K562 (cell line): ENCODE measurements around the gene POLR1H. TPM values are rescaled to one million over a fixed set of nuclear protein-coding genes. Genes with fewer than 3 reads are reported as not detected.

Experiments
- ARHGAP35 ChIP-seq: fragments of 450-650 bp; IDR thresholded peaks from 2 replicates; pipeline ENCODE4 v1.6.1; 2018; ENCODE audit not compliant: partially characterized antibody
- ESRRA ChIP-seq: fragments of 450-650 bp; IDR thresholded peaks from 2 replicates; pipeline ENCODE4 v1.6.1; 2014; ENCODE audit warnings: low read depth, mild to moderate bottlenecking, moderate library complexity, borderline replicate concordance
- FOXA1 ChIP-seq: fragments of 450-650 bp; IDR thresholded peaks from 2 replicates; pipeline ENCODE4 v1.6.1; 2016; ENCODE audit warnings: mild to moderate bottlenecking, borderline replicate concordance
- FOXK2 ChIP-seq, 2 experiments: fragments of 450-650 bp; IDR thresholded peaks in 1 of 2; conservative IDR thresholded peaks in 1 of 2; 2 replicates each; pipeline ENCODE4 v1.6.1; 2016; ENCODE audit warnings: low read depth in 2 of 2, mild to moderate bottlenecking in 1 of 2
- HDAC2 ChIP-seq: fragments of 450-650 bp; IDR thresholded peaks from 2 replicates; pipeline ENCODE4 v1.6.1; 2016; ENCODE audit warnings: mild to moderate bottlenecking
- KDM5B ChIP-seq: fragments of 200-600 bp; sonication (generic); IDR thresholded peaks from 2 replicates; pipeline ENCODE4 v1.6.1; 2012; ENCODE audit warnings: low read depth, mild to moderate bottlenecking, moderate library complexity, low read length, control low read depth, inconsistent platforms; ENCODE audit not compliant: insufficient replicate concordance
- KLF1 ChIP-seq: fragments of 450-650 bp; IDR thresholded peaks from 2 replicates; pipeline ENCODE4 v1.6.1; 2016; ENCODE audit warnings: missing genetic modification characterization, missing compliant biosample characterization
- PHF21A ChIP-seq: fragments of 450-650 bp; IDR thresholded peaks from 2 replicates; pipeline ENCODE4 v1.6.1; 2017; ENCODE audit warnings: low read depth, borderline replicate concordance
- POLR2G ChIP-seq: fragments of 200-400 bp; formaldehyde crosslinking; IDR thresholded peaks from 2 replicates; pipeline ENCODE4 v1.6.1; 2017; ENCODE audit warnings: low read depth, mild to moderate bottlenecking, antibody characterized with exemption, low read length, moderate library complexity
- PYGO2 ChIP-seq: fragments of 450-650 bp; IDR thresholded peaks from 2 replicates; pipeline ENCODE4 v1.6.1; 2016; ENCODE audit warnings: mild to moderate bottlenecking, missing genetic modification characterization, moderate library complexity, missing compliant biosample characterization
- ZFP30 ChIP-seq: fragments of 250-450 bp; sonication (Bioruptor Pico); IDR thresholded peaks from 2 replicates; pipeline ENCODE4 v1.8.0; 2022; ENCODE audit warnings: moderate library complexity, mild to moderate bottlenecking, inconsistent platforms, borderline replicate concordance
- ZNF75A ChIP-seq: fragments of 450-650 bp; formaldehyde crosslinking; IDR thresholded peaks from 2 replicates; pipeline ENCODE4 v1.4.0; 2020; ENCODE audit warnings: mild to moderate bottlenecking
- polyA plus RNA-seq, 8 experiments: library from polyadenylated mRNA; depleted of rRNA in 4 of 8; stranded (reverse) in 5 of 8; unstranded in 3 of 8; fragments of >200 nt; fragmentation: Nextera tagmentation in 2 of 8; fragmentation: Illumina TruSeq in 1 of 8; extraction: Ambion mirVana in 2 of 8; extraction: Trizol in 1 of 8; gene quantifications; 2 replicates each; pipeline versions ENCODE4 v1.2.1 to v1.2.3, GENCODE V29; 2011 to 2014; ENCODE audit warnings: inconsistent platforms in 1 of 8, missing spikeins in 1 of 8
- total RNA-seq, 7 experiments: library from RNA; depleted of rRNA in 6 of 7; stranded (reverse); fragments of >200 nt in 6 of 7; fragmentation: Illumina TruSeq in 2 of 7; extraction: Trizol in 2 of 7; gene quantifications; 2 replicates each; pipeline versions ENCODE4 v1.2.1 to v1.2.3, GENCODE V29; 2011 to 2021; ENCODE audit warnings: low replicate concordance in 1 of 7
- TF ChIP-seq, protein P1 (sequence below): fragments of 450-650 bp; IDR thresholded peaks from 2 replicates; pipeline ENCODE4 v1.7.1; 2018; ENCODE audit warnings: mild to moderate bottlenecking, low read depth; ENCODE audit not compliant: partially characterized antibody
- TF ChIP-seq, protein P2 (sequence below): fragments of 450-650 bp; formaldehyde crosslinking; IDR thresholded peaks from 2 replicates; pipeline ENCODE4 v1.4.0; 2022; ENCODE audit warnings: mild to moderate bottlenecking, moderate library complexity
- TF ChIP-seq, protein P3 (sequence below): fragments of 450-650 bp; IDR thresholded peaks from 2 replicates; pipeline ENCODE4 v1.6.1; 2017; ENCODE audit warnings: antibody characterized with exemption, mild to moderate bottlenecking
- TF ChIP-seq, protein P4 (sequence below): fragments of 250-450 bp; sonication (Bioruptor Pico); IDR thresholded peaks from 2 replicates; pipeline ENCODE4 v1.8.0; 2022; ENCODE audit warnings: inconsistent platforms

POLR1H gene
- total and polyA plus RNA-seq, 9 of the 15 experiments (the other 6 are each of a cell fraction or from before 2014, with no cell fraction given) = 92.2 to 333 (median 143) TPM

DNA sequence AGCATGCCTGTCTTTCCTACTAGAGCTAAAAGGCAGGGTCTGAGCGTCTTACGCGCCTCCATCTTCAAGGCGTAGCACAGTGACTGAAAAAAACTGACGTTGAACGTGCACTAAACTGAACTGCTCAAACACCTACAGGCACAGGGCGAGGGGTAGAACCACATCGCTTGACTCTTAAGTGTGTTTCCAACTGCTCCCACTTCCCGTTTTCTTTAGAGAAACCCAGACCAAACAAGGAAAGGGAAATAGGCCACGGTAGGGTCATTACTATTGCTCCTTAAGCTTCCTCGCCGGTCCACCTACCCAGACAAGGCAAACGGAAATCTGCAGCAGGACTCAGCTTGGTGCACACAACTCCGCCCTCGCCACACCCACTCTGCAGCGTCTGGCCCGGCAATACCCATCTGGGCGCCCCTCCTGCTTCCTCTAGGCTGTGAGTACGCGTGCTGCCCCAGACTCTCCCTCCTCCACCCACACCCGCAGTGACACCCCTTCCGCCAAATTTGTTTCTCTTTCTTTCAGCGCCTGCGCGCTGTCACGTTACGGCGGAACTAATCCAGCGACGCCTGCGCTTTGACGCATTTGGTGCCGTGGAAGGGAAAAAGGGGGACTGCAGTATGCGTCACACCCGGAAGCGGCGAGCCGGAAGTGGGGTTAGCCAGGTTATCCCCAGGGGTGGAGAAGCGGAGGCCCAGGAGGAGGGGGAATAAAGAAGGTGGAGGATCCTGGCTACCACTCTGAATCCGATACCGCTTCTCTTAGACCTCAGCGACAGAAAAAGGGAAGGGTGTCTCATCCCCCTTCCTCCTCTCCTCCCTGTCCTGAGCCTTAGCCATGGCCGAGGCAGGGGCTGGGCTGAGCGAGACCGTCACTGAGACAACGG is 5.8 kb downstream of the POLR1H start, which contains the start of gene PPP1R11 (continued):
- TF ChIP-seq ZFP30 (CRISPR knock-in tag) (no peak), PHF21A (no peak), HDAC2 (peak; percentile 61), KDM5B (peak; percentile 83), POLR2G (peak; percentile 82), FOXK2 (conservative IDR thresholded peaks at IDR 0.05 in 1 of 2, IDR thresholded peaks at IDR 0.05 in 1 of 2; ENCODE audit: low read depth in 2 of 2) (peak; percentile 94 to 95), PYGO2 (tag) (no peak), FOXA1 (no peak), ESRRA (peak; percentile 70; the same call in 1 of the 2 replicates), ARHGAP35 (no peak), ZNF75A (CRISPR knock-in tag) (no peak), KLF1 (peak; percentile 84)
- TF ChIP-seq, protein P1, sequence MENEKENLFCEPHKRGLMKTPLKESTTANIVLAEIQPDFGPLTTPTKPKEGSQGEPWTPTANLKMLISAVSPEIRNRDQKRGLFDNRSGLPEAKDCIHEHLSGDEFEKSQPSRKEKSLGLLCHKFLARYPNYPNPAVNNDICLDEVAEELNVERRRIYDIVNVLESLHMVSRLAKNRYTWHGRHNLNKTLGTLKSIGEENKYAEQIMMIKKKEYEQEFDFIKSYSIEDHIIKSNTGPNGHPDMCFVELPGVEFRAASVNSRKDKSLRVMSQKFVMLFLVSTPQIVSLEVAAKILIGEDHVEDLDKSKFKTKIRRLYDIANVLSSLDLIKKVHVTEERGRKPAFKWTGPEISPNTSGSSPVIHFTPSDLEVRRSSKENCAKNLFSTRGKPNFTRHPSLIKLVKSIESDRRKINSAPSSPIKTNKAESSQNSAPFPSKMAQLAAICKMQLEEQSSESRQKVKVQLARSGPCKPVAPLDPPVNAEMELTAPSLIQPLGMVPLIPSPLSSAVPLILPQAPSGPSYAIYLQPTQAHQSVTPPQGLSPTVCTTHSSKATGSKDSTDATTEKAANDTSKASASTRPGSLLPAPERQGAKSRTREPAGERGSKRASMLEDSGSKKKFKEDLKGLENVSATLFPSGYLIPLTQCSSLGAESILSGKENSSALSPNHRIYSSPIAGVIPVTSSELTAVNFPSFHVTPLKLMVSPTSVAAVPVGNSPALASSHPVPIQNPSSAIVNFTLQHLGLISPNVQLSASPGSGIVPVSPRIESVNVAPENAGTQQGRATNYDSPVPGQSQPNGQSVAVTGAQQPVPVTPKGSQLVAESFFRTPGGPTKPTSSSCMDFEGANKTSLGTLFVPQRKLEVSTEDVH = peak; percentile 98
- TF ChIP-seq, protein P2, sequence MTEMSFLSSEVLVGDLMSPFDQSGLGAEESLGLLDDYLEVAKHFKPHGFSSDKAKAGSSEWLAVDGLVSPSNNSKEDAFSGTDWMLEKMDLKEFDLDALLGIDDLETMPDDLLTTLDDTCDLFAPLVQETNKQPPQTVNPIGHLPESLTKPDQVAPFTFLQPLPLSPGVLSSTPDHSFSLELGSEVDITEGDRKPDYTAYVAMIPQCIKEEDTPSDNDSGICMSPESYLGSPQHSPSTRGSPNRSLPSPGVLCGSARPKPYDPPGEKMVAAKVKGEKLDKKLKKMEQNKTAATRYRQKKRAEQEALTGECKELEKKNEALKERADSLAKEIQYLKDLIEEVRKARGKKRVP (CRISPR knock-in tag) = peak; percentile 43; the same call in 1 of the 2 replicates
- TF ChIP-seq, protein P3, sequence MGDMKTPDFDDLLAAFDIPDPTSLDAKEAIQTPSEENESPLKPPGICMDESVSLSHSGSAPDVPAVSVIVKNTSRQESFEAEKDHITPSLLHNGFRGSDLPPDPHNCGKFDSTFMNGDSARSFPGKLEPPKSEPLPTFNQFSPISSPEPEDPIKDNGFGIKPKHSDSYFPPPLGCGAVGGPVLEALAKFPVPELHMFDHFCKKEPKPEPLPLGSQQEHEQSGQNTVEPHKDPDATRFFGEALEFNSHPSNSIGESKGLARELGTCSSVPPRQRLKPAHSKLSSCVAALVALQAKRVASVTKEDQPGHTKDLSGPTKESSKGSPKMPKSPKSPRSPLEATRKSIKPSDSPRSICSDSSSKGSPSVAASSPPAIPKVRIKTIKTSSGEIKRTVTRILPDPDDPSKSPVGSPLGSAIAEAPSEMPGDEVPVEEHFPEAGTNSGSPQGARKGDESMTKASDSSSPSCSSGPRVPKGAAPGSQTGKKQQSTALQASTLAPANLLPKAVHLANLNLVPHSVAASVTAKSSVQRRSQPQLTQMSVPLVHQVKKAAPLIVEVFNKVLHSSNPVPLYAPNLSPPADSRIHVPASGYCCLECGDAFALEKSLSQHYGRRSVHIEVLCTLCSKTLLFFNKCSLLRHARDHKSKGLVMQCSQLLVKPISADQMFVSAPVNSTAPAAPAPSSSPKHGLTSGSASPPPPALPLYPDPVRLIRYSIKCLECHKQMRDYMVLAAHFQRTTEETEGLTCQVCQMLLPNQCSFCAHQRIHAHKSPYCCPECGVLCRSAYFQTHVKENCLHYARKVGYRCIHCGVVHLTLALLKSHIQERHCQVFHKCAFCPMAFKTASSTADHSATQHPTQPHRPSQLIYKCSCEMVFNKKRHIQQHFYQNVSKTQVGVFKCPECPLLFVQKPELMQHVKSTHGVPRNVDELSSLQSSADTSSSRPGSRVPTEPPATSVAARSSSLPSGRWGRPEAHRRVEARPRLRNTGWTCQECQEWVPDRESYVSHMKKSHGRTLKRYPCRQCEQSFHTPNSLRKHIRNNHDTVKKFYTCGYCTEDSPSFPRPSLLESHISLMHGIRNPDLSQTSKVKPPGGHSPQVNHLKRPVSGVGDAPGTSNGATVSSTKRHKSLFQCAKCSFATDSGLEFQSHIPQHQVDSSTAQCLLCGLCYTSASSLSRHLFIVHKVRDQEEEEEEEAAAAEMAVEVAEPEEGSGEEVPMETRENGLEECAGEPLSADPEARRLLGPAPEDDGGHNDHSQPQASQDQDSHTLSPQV = 0 out of 2 replicates have a peak, but pooled peaks have one; percentile 30
- TF ChIP-seq, protein P4, sequence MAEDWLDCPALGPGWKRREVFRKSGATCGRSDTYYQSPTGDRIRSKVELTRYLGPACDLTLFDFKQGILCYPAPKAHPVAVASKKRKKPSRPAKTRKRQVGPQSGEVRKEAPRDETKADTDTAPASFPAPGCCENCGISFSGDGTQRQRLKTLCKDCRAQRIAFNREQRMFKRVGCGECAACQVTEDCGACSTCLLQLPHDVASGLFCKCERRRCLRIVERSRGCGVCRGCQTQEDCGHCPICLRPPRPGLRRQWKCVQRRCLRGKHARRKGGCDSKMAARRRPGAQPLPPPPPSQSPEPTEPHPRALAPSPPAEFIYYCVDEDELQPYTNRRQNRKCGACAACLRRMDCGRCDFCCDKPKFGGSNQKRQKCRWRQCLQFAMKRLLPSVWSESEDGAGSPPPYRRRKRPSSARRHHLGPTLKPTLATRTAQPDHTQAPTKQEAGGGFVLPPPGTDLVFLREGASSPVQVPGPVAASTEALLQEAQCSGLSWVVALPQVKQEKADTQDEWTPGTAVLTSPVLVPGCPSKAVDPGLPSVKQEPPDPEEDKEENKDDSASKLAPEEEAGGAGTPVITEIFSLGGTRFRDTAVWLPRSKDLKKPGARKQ (CRISPR knock-in tag) = no peak
